IMR-90 (cell line): ENCODE measurements around the gene ZNF451. TPM values are rescaled to one million over a fixed set of nuclear protein-coding genes. Genes with fewer than 3 reads are reported as not detected.

ENCODE experiments used
- ATAC-seq: fragments of 200-7000 bp; cut with Tn5 transposase; 2 replicates; pipeline ENCODE4 v1.9.1; 2020; ENCODE audit warnings: low read depth, mild to moderate bottlenecking, moderate library complexity
- BruUV-seq: library from RNA; stranded (reverse); fragments of 400-500 nt; replicated peaks from 2 replicates; lab custom pipeline; 2021; lab: Mats Ljungman, UMichigan
- CTCF ChIA-PET: fragments of 300-600 bp; formaldehyde crosslinking; extraction: SDS; loops from one replicate; lab custom pipeline; 2021; ENCODE audit warnings: antibody characterized with exemption; lab: Yijun Ruan, JAX
- POLR2A ChIA-PET: fragments of 300-600 bp; sonication (Branson Sonifier 250); formaldehyde crosslinking; loops from one replicate; lab custom pipeline; 2022; ENCODE audit warnings: antibody characterized with exemption; ENCODE audit not compliant: unreplicated experiment; lab: Charles Lee
- DNase-seq: peaks from one replicate; pipeline ENCODE4 v3.0.0; 2013
- H2AFZ ChIP-seq: replicated peaks from 2 replicates; pipeline ENCODE3; 2013; ENCODE audit warnings: low read length, mild to moderate bottlenecking; ENCODE audit not compliant: poor library complexity
- H2AK5ac ChIP-seq: 2 replicates; pipeline ENCODE4 v1.6.1; 2013; ENCODE audit warnings: low read depth, low read length, inconsistent platforms
- H2AK9ac ChIP-seq: replicated peaks from 2 replicates; pipeline ENCODE3; 2013; ENCODE audit warnings: mild to moderate bottlenecking, low read depth, low read length, moderate library complexity; ENCODE audit not compliant: poor library complexity
- H2BK120ac ChIP-seq: 2 replicates; pipeline ENCODE4 v1.6.1; 2013; ENCODE audit warnings: low read depth, low read length, inconsistent platforms
- H2BK15ac ChIP-seq: 3 replicates; pipeline ENCODE4 v1.6.1; 2013; ENCODE audit warnings: low read depth, low read length, inconsistent platforms
- H2BK20ac ChIP-seq: 2 replicates; pipeline ENCODE4 v1.6.1; 2013; ENCODE audit warnings: low read depth, mild to moderate bottlenecking, inconsistent platforms, low read length, moderate library complexity
- H2BK5ac ChIP-seq: 2 replicates; pipeline ENCODE4 v1.6.1; 2013; ENCODE audit warnings: mild to moderate bottlenecking, low read depth, low read length, inconsistent platforms; ENCODE audit not compliant: poor library complexity, severe bottlenecking
- H3K14ac ChIP-seq: replicated peaks from 2 replicates; pipeline ENCODE4 v1.6.1; 2013; ENCODE audit warnings: low read depth, low read length, inconsistent platforms
- H3K18ac ChIP-seq: 2 replicates; pipeline ENCODE4 v1.6.1; 2013; ENCODE audit warnings: low read depth, low read length, control low read depth
- H3K23ac ChIP-seq: 2 replicates; pipeline ENCODE4 v1.6.1; 2013; ENCODE audit warnings: low read depth, low read length, inconsistent platforms
- H3K27ac ChIP-seq: 2 replicates; pipeline ENCODE4 v1.5.1; 2013; ENCODE audit warnings: mild to moderate bottlenecking, control low read depth, low read length; ENCODE audit not compliant: insufficient read depth
- H3K27me3 ChIP-seq: 2 replicates; pipeline ENCODE4 v1.6.1; 2013; ENCODE audit warnings: low read length; ENCODE audit not compliant: control insufficient read depth, insufficient read depth
- H3K36me3 ChIP-seq: 2 replicates; pipeline ENCODE4 v1.6.1; 2013; ENCODE audit warnings: low read length, mixed read lengths; ENCODE audit not compliant: control insufficient read depth, insufficient read depth
- H3K4ac ChIP-seq: 2 replicates; pipeline ENCODE4 v1.6.1; 2013; ENCODE audit warnings: low read depth, low read length, inconsistent platforms
- H3K4me1 ChIP-seq: 2 replicates; pipeline ENCODE4 v1.6.1; 2013; ENCODE audit warnings: low read length, mixed read lengths; ENCODE audit not compliant: control insufficient read depth, insufficient read depth
- H3K4me2 ChIP-seq: 2 replicates; pipeline ENCODE4 v1.6.1; 2013; ENCODE audit warnings: low read depth, mild to moderate bottlenecking, control low read depth, low read length, moderate library complexity
- H3K4me3 ChIP-seq: 2 replicates; pipeline ENCODE4 v1.5.1; 2013; ENCODE audit warnings: low read depth, mild to moderate bottlenecking, control low read depth, low read length, moderate library complexity; ENCODE audit not compliant: insufficient read depth
- H3K56ac ChIP-seq: 2 replicates; pipeline ENCODE4 v1.6.1; 2013; ENCODE audit warnings: low read length, inconsistent platforms; ENCODE audit not compliant: insufficient read depth; ENCODE audit errors: extremely low read depth
- H3K79me1 ChIP-seq, 2 experiments: 2 replicates each; pipeline ENCODE4 v1.6.1; 2013; ENCODE audit warnings: low read length in 2 of 2, inconsistent platforms in 1 of 2, low read depth in 1 of 2
- H3K9ac ChIP-seq: 2 replicates; pipeline ENCODE4 v1.6.1; 2013; ENCODE audit warnings: low read depth, low read length, control low read depth
- H3K9me1 ChIP-seq: 2 replicates; pipeline ENCODE4 v1.6.1; 2013; ENCODE audit warnings: low read length, inconsistent platforms; ENCODE audit not compliant: insufficient read depth
- H3K9me3 ChIP-seq: 2 replicates; pipeline ENCODE4 v1.6.1; 2013; ENCODE audit warnings: low read length; ENCODE audit not compliant: control insufficient read depth, insufficient read depth
- H4K20me1 ChIP-seq: 2 replicates; pipeline ENCODE4 v1.6.1; 2013; ENCODE audit warnings: low read length, inconsistent platforms; ENCODE audit not compliant: insufficient read depth
- H4K5ac ChIP-seq: 2 replicates; pipeline ENCODE4 v1.6.1; 2013; ENCODE audit warnings: mild to moderate bottlenecking, low read depth, low read length, control low read depth
- H4K8ac ChIP-seq, 2 experiments: 2 replicates each; pipeline ENCODE4 v1.6.1; 2013; ENCODE audit warnings: low read depth in 2 of 2, low read length in 2 of 2, control low read depth in 1 of 2, inconsistent platforms in 1 of 2
- H4K91ac ChIP-seq: 2 replicates; pipeline ENCODE4 v1.6.1; 2013; ENCODE audit warnings: low read depth, low read length, inconsistent platforms; ENCODE audit not compliant: insufficient read depth
- FOS ChIP-seq: fragments of 150-350 bp; IDR thresholded peaks from 2 replicates; pipeline ENCODE4 v1.6.1; 2016; ENCODE audit warnings: low read depth, low read length
- MAFK ChIP-seq: IDR thresholded peaks from 2 replicates; pipeline ENCODE4 v1.6.1; 2012; ENCODE audit warnings: low read depth, low read length, improper control_type of control experiment
- NFE2L2 ChIP-seq: fragments of 150-350 bp; IDR thresholded peaks from 2 replicates; pipeline ENCODE4 v1.6.1; 2016; ENCODE audit warnings: low read depth, mild to moderate bottlenecking, low read length
- RFX5 ChIP-seq: IDR thresholded peaks from 2 replicates; pipeline ENCODE4 v1.8.0; 2012; ENCODE audit warnings: low read depth, mild to moderate bottlenecking, low read length, moderate library complexity
- WGBS, 2 experiments: methylation state at CpG; one replicate each; pipeline versions ENCODE4 v1.1.5 to v1.1.7; 2013; ENCODE audit warnings: missing lambda C conversion rate in 2 of 2; ENCODE audit not compliant: insufficient read length in 1 of 2; ENCODE audit errors: extremely low coverage in 2 of 2; 5-methylcytosine and 5-hydroxymethylcytosine counted together
- dilution Hi-C: fragments of 300-500 bp; cut with HindIII; formaldehyde crosslinking; loops from one replicate; pipeline ENCODE4 v1.14.3; 2018; ENCODE audit warnings: low sequenced_read_pairs; ENCODE audit not compliant: unreplicated experiment
- in situ Hi-C: fragments of 300-500 bp; cut with MboI; formaldehyde crosslinking; loops from 3 replicates; pipeline ENCODE4 v1.14.3; 2019; ENCODE audit warnings: low sequenced_read_pairs, inconsistent platforms, mixed read lengths
- intact Hi-C: fragments of 100-400 bp; cut with micrococcal nuclease; formaldehyde crosslinking; loops from 2 replicates; pipeline ENCODE4 v1.10.0; 2022
- polyA plus RNA-seq, 3 experiments: library from polyadenylated mRNA; depleted of rRNA; stranded (reverse); fragments of >200 nt; gene quantifications; 2 replicates each; pipeline ENCODE4 v1.2.3, GENCODE V29; 2012; ENCODE audit warnings: low replicate concordance in 1 of 3
- total RNA-seq: library from RNA; depleted of rRNA; stranded (reverse); fragments of >200 nt; gene quantifications from 2 replicates; pipeline ENCODE4 v1.2.3, GENCODE V29; 2012
- TF ChIP-seq, protein P1 (sequence below): fragments of 150-350 bp; IDR thresholded peaks from 2 replicates; pipeline ENCODE4 v1.6.1; 2016; ENCODE audit warnings: low read depth, mild to moderate bottlenecking, low read length, moderate library complexity, borderline replicate concordance

ZNF451 gene
- total and polyA plus RNA-seq, 2 of the 4 experiments (the other 2 are of a cell fraction): 10.0 to 48.6 TPM

DNA sequence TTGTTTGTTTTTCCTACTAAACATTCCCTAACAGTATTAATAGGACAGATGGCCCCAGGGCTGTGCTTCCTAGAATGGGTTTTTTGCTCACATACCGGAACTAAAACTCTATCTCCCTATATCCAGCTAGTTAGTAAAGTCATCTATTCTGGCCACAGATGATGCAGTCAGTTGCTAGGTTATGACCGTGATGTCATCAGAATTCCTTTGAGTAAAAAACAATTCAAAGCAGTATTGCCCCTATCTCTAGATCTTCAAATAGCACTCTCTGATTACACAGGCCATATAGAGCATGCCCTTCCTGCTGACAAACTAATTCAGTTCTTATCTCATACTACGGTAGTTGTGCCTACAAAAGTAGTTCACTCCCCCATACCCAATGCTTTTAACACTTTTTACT is 17.9 kb upstream of the ZNF451 start:
- CTCF ChIA-PET: interaction anchor here (0.7 kb wide), 2 partner anchors 13 to 27 kb away, joined by 3 read pairs; no protein-coding TSS in a partner anchor

More for the DNA sequence above, 17.9 kb upstream of the ZNF451 start:
- intact Hi-C loops (no loop called here), dilution Hi-C loops (no loop called here), in situ Hi-C loops (no loop called here)
- Histone ChIP-seq H3K4me2 (no peak overlapping the region), H2BK15ac (no peak overlapping the region), H3K9me1 (peaks cover 4% of the 10 kb centered on the region; the same call in 1 of the 2 replicates), H2AK9ac (no peak overlapping the region), H3K27ac (no peak overlapping the region), H3K4me3 (no peak overlapping the region), H2AK5ac (no peak overlapping the region), H3K9me3 (no peaks in the 10 kb centered on the region), H2BK5ac (no peak overlapping the region), H4K20me1 (no peaks in the 10 kb centered on the region), H4K8ac (no peak overlapping the region), H2BK120ac (no peak overlapping the region), H3K79me1 (peaks cover 0 to 3% of the 10 kb centered on the region in 2 experiments; a peak in 2 of 4 replicates), H3K9ac (no peak overlapping the region), H3K27me3 (no peaks in the 10 kb centered on the region), H3K4ac (no peak overlapping the region), H3K18ac (no peak overlapping the region), H3K23ac (no peak overlapping the region), H3K14ac (no peak overlapping the region), H2BK20ac (no peak overlapping the region), H3K36me3 (no peaks in the 10 kb centered on the region; the same call in 1 of the 2 replicates), H3K4me1 (no peaks in the 10 kb centered on the region), H4K5ac (no peak overlapping the region), H4K91ac (no peak overlapping the region), H3K56ac (no peak overlapping the region), H2AFZ (no peak overlapping the region)
- DNase-seq (no peak), ATAC-seq (no peak)
- no TSS peak for BruUV-seq
- POLR2A ChIA-PET: no interaction called here
- TF ChIP-seq MAFK: no peak
- TF ChIP-seq, protein P1, sequence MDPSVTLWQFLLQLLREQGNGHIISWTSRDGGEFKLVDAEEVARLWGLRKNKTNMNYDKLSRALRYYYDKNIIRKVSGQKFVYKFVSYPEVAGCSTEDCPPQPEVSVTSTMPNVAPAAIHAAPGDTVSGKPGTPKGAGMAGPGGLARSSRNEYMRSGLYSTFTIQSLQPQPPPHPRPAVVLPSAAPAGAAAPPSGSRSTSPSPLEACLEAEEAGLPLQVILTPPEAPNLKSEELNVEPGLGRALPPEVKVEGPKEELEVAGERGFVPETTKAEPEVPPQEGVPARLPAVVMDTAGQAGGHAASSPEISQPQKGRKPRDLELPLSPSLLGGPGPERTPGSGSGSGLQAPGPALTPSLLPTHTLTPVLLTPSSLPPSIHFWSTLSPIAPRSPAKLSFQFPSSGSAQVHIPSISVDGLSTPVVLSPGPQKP: no peak
- no peak for TF ChIP-seq NFE2L2
- no peak for TF ChIP-seq FOS
- TF ChIP-seq RFX5: no peak
- WGBS, 2 experiments: 90% methylated on average over 2 of the region's 3 CpGs; no CpG with 5 or more reads in 1 of the 2 experiments
